ENCODE data around the gene USHBP1. TPM values are rescaled to one million over a fixed set of nuclear protein-coding genes. Genes with fewer than 3 reads are reported as not detected.

USHBP1 gene
- total RNA-seq, 1 donor from 2014 or later, result 54.2 TPM

DNA sequence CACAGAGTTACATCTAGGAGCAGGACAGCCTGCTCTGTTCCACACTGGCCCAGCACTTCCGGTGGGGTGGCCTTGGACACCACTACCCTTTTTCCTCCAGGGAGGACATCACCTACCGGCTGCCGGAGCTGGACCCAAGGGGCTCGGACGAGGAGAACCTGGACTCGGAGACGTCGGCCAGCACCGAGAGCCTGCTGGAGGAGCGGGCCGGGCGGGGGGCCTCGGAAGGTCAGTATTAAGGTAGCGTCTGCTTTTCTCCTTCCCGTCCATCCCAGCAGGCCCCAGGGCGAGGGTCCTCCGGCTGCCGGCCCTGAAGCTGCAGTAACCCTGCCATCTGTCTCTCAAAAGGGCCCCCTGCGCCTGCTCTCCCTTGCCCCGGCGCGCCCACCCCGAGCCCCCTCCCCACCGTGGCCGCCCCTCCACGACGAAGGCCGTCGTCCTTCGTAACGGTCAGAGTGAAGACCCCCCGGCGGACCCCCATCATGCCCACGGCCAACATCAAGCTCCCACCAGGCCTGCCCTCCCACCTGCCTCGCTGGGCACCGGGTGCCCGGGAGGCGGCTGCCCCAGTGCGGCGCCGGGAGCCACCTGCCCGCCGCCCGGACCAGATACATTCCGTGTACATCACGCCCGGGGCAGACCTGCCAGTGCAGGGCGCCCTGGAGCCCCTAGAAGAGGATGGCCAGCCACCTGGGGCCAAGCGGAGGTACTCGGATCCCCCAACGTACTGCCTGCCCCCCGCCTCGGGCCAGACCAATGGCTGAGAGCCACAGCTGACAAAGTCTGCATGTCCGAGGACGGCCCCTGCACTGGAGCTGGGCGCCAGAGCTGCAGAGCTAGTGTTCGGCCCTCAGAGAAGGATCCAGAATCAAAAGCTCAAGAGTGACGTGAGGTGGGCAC is 52.7 kb downstream of the USHBP1 start:
- Mint-ChIP-seq H3K9me3 (ENCODE audit: unreplicated experiment) (no peaks in the 10 kb centered on the region), H3K4me1 (ENCODE audit: unreplicated experiment) (peaks cover 6% of the 10 kb centered on the region), H3K4me3 (ENCODE audit: unreplicated experiment) (no peak overlapping the region), H3K36me3 (ENCODE audit: low read depth, unreplicated experiment) (peaks cover 24% of the 10 kb centered on the region), H3K27ac (ENCODE audit: unreplicated experiment) (no peak overlapping the region), H3K27me3 (ENCODE audit: unreplicated experiment) (peaks cover 7% of the 10 kb centered on the region)
- no peak for DNase-seq (ENCODE audit: low spot score)
- TF ChIP-seq, protein P1, sequence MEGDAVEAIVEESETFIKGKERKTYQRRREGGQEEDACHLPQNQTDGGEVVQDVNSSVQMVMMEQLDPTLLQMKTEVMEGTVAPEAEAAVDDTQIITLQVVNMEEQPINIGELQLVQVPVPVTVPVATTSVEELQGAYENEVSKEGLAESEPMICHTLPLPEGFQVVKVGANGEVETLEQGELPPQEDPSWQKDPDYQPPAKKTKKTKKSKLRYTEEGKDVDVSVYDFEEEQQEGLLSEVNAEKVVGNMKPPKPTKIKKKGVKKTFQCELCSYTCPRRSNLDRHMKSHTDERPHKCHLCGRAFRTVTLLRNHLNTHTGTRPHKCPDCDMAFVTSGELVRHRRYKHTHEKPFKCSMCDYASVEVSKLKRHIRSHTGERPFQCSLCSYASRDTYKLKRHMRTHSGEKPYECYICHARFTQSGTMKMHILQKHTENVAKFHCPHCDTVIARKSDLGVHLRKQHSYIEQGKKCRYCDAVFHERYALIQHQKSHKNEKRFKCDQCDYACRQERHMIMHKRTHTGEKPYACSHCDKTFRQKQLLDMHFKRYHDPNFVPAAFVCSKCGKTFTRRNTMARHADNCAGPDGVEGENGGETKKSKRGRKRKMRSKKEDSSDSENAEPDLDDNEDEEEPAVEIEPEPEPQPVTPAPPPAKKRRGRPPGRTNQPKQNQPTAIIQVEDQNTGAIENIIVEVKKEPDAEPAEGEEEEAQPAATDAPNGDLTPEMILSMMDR (IDR thresholded peaks at IDR 0.05; ENCODE audit: unreplicated experiment), result no peak

DNA sequence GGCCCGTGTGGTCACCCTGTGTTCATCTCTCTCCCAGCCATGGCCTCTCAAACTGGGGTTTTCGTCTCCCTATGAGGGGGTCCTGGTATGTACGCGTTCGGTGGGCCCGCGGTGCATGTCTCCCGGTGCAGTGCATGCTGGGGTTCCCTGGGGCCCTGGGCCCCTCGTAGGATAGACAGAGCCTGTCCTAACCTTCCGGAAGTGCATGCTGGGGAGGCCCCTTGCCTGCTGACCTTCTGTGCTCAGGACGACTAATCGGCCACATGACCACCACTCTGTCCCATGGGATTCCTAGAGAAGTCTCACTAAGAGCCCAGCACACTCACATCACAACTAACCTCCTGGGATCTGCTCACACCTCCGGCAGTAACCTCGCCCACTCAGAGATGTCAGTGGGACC is 54.2 kb downstream of the USHBP1 start:
- H3K9me3 Mint-ChIP-seq (ENCODE audit: unreplicated experiment), result no peaks in the 10 kb centered on the region
- H3K27ac Mint-ChIP-seq (ENCODE audit: unreplicated experiment), result no peak overlapping the region
- peaks cover 23% of the 10 kb centered on the region for H3K36me3 Mint-ChIP-seq (ENCODE audit: low read depth, unreplicated experiment)
- no peak overlapping the region for H3K4me3 Mint-ChIP-seq (ENCODE audit: unreplicated experiment)
- H3K27me3 Mint-ChIP-seq (ENCODE audit: unreplicated experiment), result peaks cover 9% of the 10 kb centered on the region
- peaks cover 6% of the 10 kb centered on the region for H3K4me1 Mint-ChIP-seq (ENCODE audit: unreplicated experiment)
- DNase-seq (ENCODE audit: low spot score), result no peak
- TF ChIP-seq, protein P1 (IDR thresholded peaks at IDR 0.05; ENCODE audit: unreplicated experiment), result no peak

DNA sequence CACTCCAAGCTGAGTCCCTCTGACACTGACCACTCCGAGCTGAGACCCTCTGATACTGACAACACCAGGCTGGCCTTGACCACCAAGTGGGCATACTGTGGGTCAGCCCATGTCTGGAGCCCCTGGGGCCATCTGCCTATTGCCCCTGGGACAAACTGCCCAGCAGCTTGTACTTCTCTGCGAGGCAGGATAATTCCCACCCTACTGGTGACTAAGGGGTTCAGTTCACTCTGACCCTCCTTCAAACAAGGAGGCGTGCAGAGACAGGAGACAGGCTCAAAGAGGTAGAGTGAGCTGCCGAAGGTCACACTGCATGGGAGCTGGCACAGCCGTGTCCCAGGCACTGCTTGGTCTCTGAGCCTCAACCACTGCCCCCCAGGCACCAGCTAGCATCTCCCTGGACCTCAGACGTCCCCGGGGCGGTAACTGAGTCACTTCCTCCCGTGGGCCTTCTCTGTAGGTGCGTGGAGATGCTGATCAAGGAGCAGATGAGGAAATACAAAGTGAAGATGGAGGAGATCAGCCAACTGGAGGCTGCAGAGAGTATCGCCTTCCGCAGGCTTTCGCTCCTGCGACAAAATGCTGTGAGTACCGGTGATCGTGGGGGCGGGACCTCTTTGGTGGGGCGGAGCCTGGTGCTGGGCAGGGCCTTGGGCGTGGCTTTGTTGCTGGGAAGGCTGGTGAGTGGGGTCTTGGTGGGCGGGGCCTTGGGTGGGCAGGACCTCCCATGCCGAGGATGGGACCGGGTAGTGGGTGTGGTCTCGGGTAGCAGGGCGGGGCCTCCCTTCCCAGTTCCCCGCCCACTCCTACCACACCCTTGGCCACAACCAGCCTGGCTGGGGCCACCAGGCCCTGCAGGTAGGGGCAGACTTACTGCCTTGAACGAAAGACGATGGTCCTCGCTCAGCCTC is 55.2 kb downstream of the USHBP1 start:
- peaks cover 7% of the 10 kb centered on the region for H3K27me3 Mint-ChIP-seq (ENCODE audit: unreplicated experiment)
- H3K4me1 Mint-ChIP-seq (ENCODE audit: unreplicated experiment), result peaks cover 1% of the 10 kb centered on the region
- H3K27ac Mint-ChIP-seq (ENCODE audit: unreplicated experiment), result no peak overlapping the region
- H3K36me3 Mint-ChIP-seq (ENCODE audit: low read depth, unreplicated experiment), result peaks cover 23% of the 10 kb centered on the region
- no peak overlapping the region for H3K4me3 Mint-ChIP-seq (ENCODE audit: unreplicated experiment)
- no peaks in the 10 kb centered on the region for H3K9me3 Mint-ChIP-seq (ENCODE audit: unreplicated experiment)
- TF ChIP-seq, protein P1 (IDR thresholded peaks at IDR 0.05; ENCODE audit: unreplicated experiment), result no peak
- DNase-seq (ENCODE audit: low spot score), result peak; percentile 58

DNA sequence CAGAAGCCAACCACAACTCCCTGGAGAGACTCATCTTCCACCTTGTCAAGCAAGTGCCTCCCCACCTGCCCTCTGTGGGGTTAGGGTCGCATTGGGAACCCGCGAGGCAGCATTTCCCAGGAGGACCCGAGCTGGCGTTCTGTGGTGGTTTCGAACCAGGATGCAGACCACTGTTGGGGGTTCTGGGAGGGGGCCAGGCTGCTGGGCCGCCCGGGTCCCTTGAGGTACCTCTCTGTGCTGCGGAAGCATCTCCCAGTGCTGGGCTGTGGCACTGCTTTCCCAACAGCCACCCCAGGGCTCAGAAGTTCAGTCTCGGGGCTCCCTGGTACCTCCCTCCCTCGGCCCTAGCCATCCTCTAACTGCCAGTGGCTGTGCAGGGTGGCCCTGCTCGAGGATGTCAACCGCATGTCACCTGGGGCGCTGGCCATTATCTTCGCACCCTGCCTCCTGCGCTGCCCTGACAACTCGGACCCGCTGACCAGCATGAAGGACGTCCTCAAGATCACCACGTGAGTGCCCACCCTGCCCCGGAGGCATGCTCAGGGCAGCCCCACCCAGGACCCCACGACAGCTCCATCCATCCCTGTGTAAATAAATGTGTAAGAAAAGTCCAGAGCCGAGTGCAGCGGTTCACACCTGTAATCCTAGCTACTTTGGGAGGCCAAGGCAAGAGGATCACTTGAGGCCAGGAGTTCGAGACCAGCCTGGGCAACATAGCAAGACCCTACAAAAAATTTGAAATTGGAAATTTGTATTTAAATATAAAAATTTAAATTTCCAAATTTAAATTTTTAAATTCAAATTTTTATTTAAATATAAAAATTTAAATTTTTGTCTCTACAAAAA is 57.6 kb downstream of the USHBP1 start:
- Mint-ChIP-seq H3K27ac (ENCODE audit: unreplicated experiment) (no peak overlapping the region), H3K36me3 (ENCODE audit: low read depth, unreplicated experiment) (peaks cover 26% of the 10 kb centered on the region), H3K4me3 (ENCODE audit: unreplicated experiment) (peak overlapping the region; percentile 72), H3K27me3 (ENCODE audit: unreplicated experiment) (peaks cover 7% of the 10 kb centered on the region), H3K9me3 (ENCODE audit: unreplicated experiment) (no peaks in the 10 kb centered on the region), H3K4me1 (ENCODE audit: unreplicated experiment) (no peaks in the 10 kb centered on the region)
- no peak for DNase-seq (ENCODE audit: low spot score)
- TF ChIP-seq, protein P1 (IDR thresholded peaks at IDR 0.05; ENCODE audit: unreplicated experiment), result no peak

Data from endothelial cell (in vitro differentiated cells).